Right lobe of liver (tissue), 4 donors: ENCODE results near the gene GBE1.

ENCODE experiments used
- POLR2A ChIP-seq: fragments of 450-650 bp; IDR thresholded peaks from one replicate; pipeline ENCODE4 v1.6.1; 2017; ENCODE audit warnings: antibody characterized with exemption, mild to moderate bottlenecking
- TF ChIP-seq, protein P1 (sequence below), 4 donors: fragments of 200-600 bp in 3 of 4; fragments of 450-650 bp in 1 of 4; IDR thresholded peaks; one replicate each; pipeline versions ENCODE4 v1.5.1 to v1.8.0; 2016 to 2022; ENCODE audit warnings: antibody characterized with exemption in 4 of 4, mild to moderate bottlenecking in 2 of 4
- donor health status: DM: no; HTN: no; CAD: no.
- donor health status: DM: no; HTN: no; CAD: no.
- donor health status: DM: no; HTN: yes; CAD: no.

DNA sequence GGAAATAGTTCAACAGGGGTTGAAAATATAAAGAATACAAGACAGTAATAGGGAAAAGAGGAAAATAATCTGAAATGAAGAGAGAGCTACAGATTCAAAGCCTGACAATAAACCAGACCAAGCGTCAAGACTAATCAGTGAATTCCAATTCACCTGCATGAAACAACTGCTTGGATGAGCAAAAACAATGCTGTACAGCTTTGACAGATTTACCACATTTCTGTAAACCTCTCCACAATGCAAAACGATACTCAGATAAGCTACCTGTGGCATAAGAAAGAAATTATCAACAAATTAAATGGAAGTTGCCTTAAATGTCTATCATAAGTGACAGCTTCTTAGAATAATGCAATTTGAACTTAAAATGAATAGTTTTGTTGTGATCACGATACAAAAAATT, 65.4 kb downstream of the GBE1 start:
- TF ChIP-seq, protein P1, sequence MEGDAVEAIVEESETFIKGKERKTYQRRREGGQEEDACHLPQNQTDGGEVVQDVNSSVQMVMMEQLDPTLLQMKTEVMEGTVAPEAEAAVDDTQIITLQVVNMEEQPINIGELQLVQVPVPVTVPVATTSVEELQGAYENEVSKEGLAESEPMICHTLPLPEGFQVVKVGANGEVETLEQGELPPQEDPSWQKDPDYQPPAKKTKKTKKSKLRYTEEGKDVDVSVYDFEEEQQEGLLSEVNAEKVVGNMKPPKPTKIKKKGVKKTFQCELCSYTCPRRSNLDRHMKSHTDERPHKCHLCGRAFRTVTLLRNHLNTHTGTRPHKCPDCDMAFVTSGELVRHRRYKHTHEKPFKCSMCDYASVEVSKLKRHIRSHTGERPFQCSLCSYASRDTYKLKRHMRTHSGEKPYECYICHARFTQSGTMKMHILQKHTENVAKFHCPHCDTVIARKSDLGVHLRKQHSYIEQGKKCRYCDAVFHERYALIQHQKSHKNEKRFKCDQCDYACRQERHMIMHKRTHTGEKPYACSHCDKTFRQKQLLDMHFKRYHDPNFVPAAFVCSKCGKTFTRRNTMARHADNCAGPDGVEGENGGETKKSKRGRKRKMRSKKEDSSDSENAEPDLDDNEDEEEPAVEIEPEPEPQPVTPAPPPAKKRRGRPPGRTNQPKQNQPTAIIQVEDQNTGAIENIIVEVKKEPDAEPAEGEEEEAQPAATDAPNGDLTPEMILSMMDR (IDR thresholded peaks at IDR 0.05): no peak
- TF ChIP-seq POLR2A: no peak
